GM18507 (cell line): Measurements from ENCODE around the gene UBD.
A peak's percentile ranks its signal among the peaks of the same experiment; 100 is the strongest.

Source experiments
- DNase-seq: peaks from one replicate; pipeline ENCODE4 v3.0.0; 2011; ENCODE audit warnings: low read depth; ENCODE audit not compliant: insufficient read length; ENCODE audit errors: extremely low spot score
- FAIRE-seq: peaks from 2 replicates; lab custom pipeline; 2011; peaks lifted over from hg19 to GRCh38; lab: Jason Lieb, UNC

UBD gene

GRCh38 chr6:29559524-29560287 is at the start of gene UBD:
Gene UBD (minus strand): TSS chr6:29559732. CDS start chr6:29559701, 31 bp downstream.
- DNase-seq (no peak), FAIRE-seq (peak; percentile 42)

GRCh38 chr6:29608131-29608530 is 48.6 kb upstream of the UBD start:
- DNase-seq (no peak), FAIRE-seq (no peak)

GRCh38 chr6:29603930-29604329 is 44.4 kb upstream of the UBD start:
- DNase-seq: no peak
- no peak for FAIRE-seq

GRCh38 chr6:29603456-29603855 is 43.9 kb upstream of the UBD start:
- DNase-seq (no peak), FAIRE-seq (no peak)

GRCh38 chr6:29602564-29603361 is 43.2 kb upstream of the UBD start:
- no peak for FAIRE-seq

GRCh38 chr6:29598172-29598747 is 38.7 kb upstream of the UBD start:
- FAIRE-seq: no peak

More at GRCh38 chr6:29602564-29603361, 43.2 kb upstream of the UBD start:
- no peak for DNase-seq

GRCh38 chr6:29597184-29597583 is 37.7 kb upstream of the UBD start:
- FAIRE-seq (no peak), DNase-seq (no peak)

More at GRCh38 chr6:29598172-29598747, 38.7 kb upstream of the UBD start:
- no peak for DNase-seq

- FAIRE-seq: no peak
These were observed 36.9 kb upstream of the UBD start for GRCh38 chr6:29596381-29596900.

GRCh38 chr6:29593199-29593855 is 33.8 kb upstream of the UBD start:
- DNase-seq: no peak
- no peak for FAIRE-seq

More at GRCh38 chr6:29596381-29596900, 36.9 kb upstream of the UBD start:
- no peak for DNase-seq

- DNase-seq (no peak), FAIRE-seq (no peak)
These were observed 32.1 kb upstream of the UBD start for GRCh38 chr6:29591677-29592076.

- no peak for DNase-seq
These were observed 30.8 kb upstream of the UBD start for GRCh38 chr6:29590218-29590808.

GRCh38 chr6:29589423-29590048 is 30.0 kb upstream of the UBD start:
- peak; percentile 83 for FAIRE-seq
- peak; percentile 17 for DNase-seq

More at GRCh38 chr6:29590218-29590808, 30.8 kb upstream of the UBD start:
- no peak for FAIRE-seq

GRCh38 chr6:29584821-29585220 is 25.3 kb upstream of the UBD start, which contains the start of gene OR2H2:
Gene OR2H2 (plus strand): TSS chr6:29585121. CDS start chr6:29587945, 2,824 bp downstream.
- FAIRE-seq (no peak), DNase-seq (no peak)

GRCh38 chr6:29577544-29577943 is 18.0 kb upstream of the UBD start:
- no peak for FAIRE-seq
- no peak for DNase-seq

- DNase-seq: no peak
- no peak for FAIRE-seq
These were observed 16.5 kb upstream of the UBD start for GRCh38 chr6:29576056-29576455.

GRCh38 chr6:29567991-29568390 is 8.5 kb upstream of the UBD start:
- DNase-seq (no peak), FAIRE-seq (no peak)

- no peak for FAIRE-seq
- no peak for DNase-seq
These were observed 8.0 kb upstream of the UBD start for GRCh38 chr6:29567541-29567940.

- FAIRE-seq (no peak), DNase-seq (no peak)
These were observed 7.3 kb upstream of the UBD start for GRCh38 chr6:29566856-29567255.

- FAIRE-seq (no peak), DNase-seq (no peak)
These were observed 5.3 kb upstream of the UBD start for GRCh38 chr6:29564875-29565274.
